Body of pancreas (tissue), 4 donors: ENCODE measurements around the gene LRP2. TPM values are rescaled to one million over a fixed set of nuclear protein-coding genes. Genes with fewer than 3 reads are reported as not detected.
"Not testable (repeated sequence)": the region's sequence is repeated elsewhere in the genome, so short reads cannot be mapped to it uniquely, and the experiment has no call there.

ENCODE experiments used
- ATAC-seq: fragments of 150-250 bp; one replicate; pipeline ENCODE4 v1.9.1; 2016
- DNase-seq, 4 donors: peaks; one replicate each; pipeline ENCODE4 v3.0.0-alpha.2; 2019
- H3K27ac ChIP-seq, 4 donors: fragments of 200-600 bp; sonication (generic); 1 replicate in 3 of 4; 2 replicates in 1 of 4; pipeline versions ENCODE4 v1.5.1 to v1.6.1; 2016 to 2019; ENCODE audit warnings: mild to moderate bottlenecking in 1 of 4, mixed read lengths in 1 of 4, moderate library complexity in 1 of 4
- H3K27me3 ChIP-seq, 2 donors: fragments of 200-600 bp; sonication (generic); one replicate each; pipeline ENCODE4 v1.6.0; 2016; ENCODE audit warnings: mild to moderate bottlenecking in 1 of 2
- H3K36me3 ChIP-seq, 2 donors: fragments of 200-600 bp; sonication (generic); replicated peaks in 1 of 2; 2 replicates each; pipeline ENCODE4 v1.5.1; 2016; ENCODE audit warnings: low read depth in 2 of 2; ENCODE audit not compliant: insufficient read depth in 1 of 2
- H3K4me1 ChIP-seq: fragments of 200-600 bp; sonication (generic); one replicate; pipeline ENCODE4 v1.6.0; 2016
- H3K4me3 ChIP-seq, 2 donors: fragments of 200-600 bp; sonication (generic); 1 replicate in 1 of 2; 2 replicates in 1 of 2; pipeline ENCODE4 v1.5.1; 2016 to 2019
- H3K9me3 ChIP-seq, 3 donors: fragments of 200-600 bp; sonication (generic); 1 replicate in 2 of 3; 2 replicates in 1 of 3; pipeline ENCODE4 v1.5.1; 2016
- CTCF ChIP-seq, 7 experiments: fragments of 450-650 bp in 4 of 7; fragments of 200-600 bp in 3 of 7; sonication (generic) in 3 of 7; IDR thresholded peaks; one replicate each; pipeline ENCODE4 v1.5.1; 2016 to 2019; ENCODE audit warnings: antibody characterized with exemption in 7 of 7
- POLR2A ChIP-seq, 3 donors: fragments of 450-650 bp; IDR thresholded peaks; one replicate each; pipeline ENCODE4 v1.6.1; 2016; ENCODE audit warnings: antibody characterized with exemption in 3 of 3, mild to moderate bottlenecking in 2 of 3
- WGBS, 2 donors: methylation state at CpG; one replicate each; pipeline ENCODE4 v1.1.5; 2017; 5-methylcytosine and 5-hydroxymethylcytosine counted together
- intact Hi-C: fragments of 100-400 bp; cut with DNase I; formaldehyde crosslinking; loops from one replicate; pipeline ENCODE4 v1.15.1; 2023
- total RNA-seq, 2 donors: library from RNA; depleted of rRNA; stranded (reverse); fragments of >200 nt; gene quantifications; one replicate each; pipeline ENCODE4 v1.1.0, GENCODE V29; 2016

Gene LRP2
- total RNA-seq, 2 donors from 2014 or later: under 0.01 TPM; not detected in 1

GRCh38 chr2:169324581-169325260 is 37.6 kb downstream of the LRP2 start:
- 36 to 40% methylated on average over 5 of the region's 5 CpGs for WGBS, 2 donors
- DNase-seq: no peak
- Histone ChIP-seq H3K4me3 (no peak overlapping the region), H3K4me1 (no peaks in the 10 kb centered on the region), H3K36me3 (no peaks in the 10 kb centered on the region), H3K27me3 (no peaks in the 10 kb centered on the region), H3K27ac (no peak overlapping the region), H3K9me3 (no peaks in the 10 kb centered on the region)
- no peak for TF ChIP-seq POLR2A (IDR thresholded peaks at IDR 0.05)
- TF ChIP-seq CTCF (IDR thresholded peaks at IDR 0.05): no peak
- ATAC-seq: no peak
- intact Hi-C loops: no loop called here

GRCh38 chr2:169323841-169324240 is 38.5 kb downstream of the LRP2 start:
- Histone ChIP-seq H3K36me3 (no peaks in the 10 kb centered on the region), H3K4me3 (no peak overlapping the region), H3K4me1 (no peaks in the 10 kb centered on the region), H3K27ac (no peak overlapping the region), H3K9me3 (no peaks in the 10 kb centered on the region), H3K27me3 (no peaks in the 10 kb centered on the region)
- no peak for ATAC-seq
- intact Hi-C loops: no loop called here
- TF ChIP-seq POLR2A (IDR thresholded peaks at IDR 0.05) (no peak), CTCF (IDR thresholded peaks at IDR 0.05) (no peak)
- no peak for DNase-seq
- WGBS, 2 donors: 63 to 75% methylated on average over 2 of the region's 2 CpGs

- Histone ChIP-seq H3K4me3 (no peak overlapping the region), H3K9me3 (no peaks in the 10 kb centered on the region), H3K4me1 (no peaks in the 10 kb centered on the region), H3K27ac (no peak overlapping the region), H3K27me3 (no peaks in the 10 kb centered on the region), H3K36me3 (no peaks in the 10 kb centered on the region)
- DNase-seq (no peak), ATAC-seq (no peak)
- intact Hi-C loops: no loop called here
- WGBS, 2 donors: 88 to 94% methylated on average over 6 of the region's 6 CpGs
- TF ChIP-seq CTCF (IDR thresholded peaks at IDR 0.05): no peak
- TF ChIP-seq POLR2A (IDR thresholded peaks at IDR 0.05): no peak
Observed at GRCh38 chr2:169320561-169320960, 41.8 kb downstream of the LRP2 start.

- DNase-seq: no peak
Observed at GRCh38 chr2:169315357-169315756, 47.0 kb downstream of the LRP2 start.

GRCh38 chr2:169308349-169308748 is 54.0 kb downstream of the LRP2 start:
- WGBS, 2 donors: 72 to 88% methylated on average over 5 of the region's 5 CpGs
- intact Hi-C loops: not testable (repeated sequence)

More at GRCh38 chr2:169315357-169315756, 47.0 kb downstream of the LRP2 start:
- H3K4me3 ChIP-seq: no peak overlapping the region
- intact Hi-C loops: no loop called here
- no peaks in the 10 kb centered on the region for H3K36me3 ChIP-seq
- ATAC-seq: no peak
- no peaks in the 10 kb centered on the region for H3K27me3 ChIP-seq
- H3K27ac ChIP-seq: no peak overlapping the region
- no peaks in the 10 kb centered on the region for H3K4me1 ChIP-seq
- no peaks in the 10 kb centered on the region for H3K9me3 ChIP-seq
- TF ChIP-seq CTCF (IDR thresholded peaks at IDR 0.05) (no peak), POLR2A (IDR thresholded peaks at IDR 0.05) (no peak)
- WGBS, 2 donors: 70 to 78% methylated on average over 3 of the region's 3 CpGs

GRCh38 chr2:169304689-169305088 is 57.6 kb downstream of the LRP2 start:
- WGBS, 2 donors: 76 to 79% methylated on average over 4 of the region's 4 CpGs
- ATAC-seq, H3K27ac ChIP-seq, DNase-seq, H3K4me3 ChIP-seq, H3K9me3 ChIP-seq, intact Hi-C loops, H3K4me1 ChIP-seq, H3K36me3 ChIP-seq, H3K27me3 ChIP-seq: not testable (repeated sequence)

More at GRCh38 chr2:169308349-169308748, 54.0 kb downstream of the LRP2 start:
- H3K4me3 ChIP-seq, ATAC-seq, H3K9me3 ChIP-seq, H3K4me1 ChIP-seq, H3K27me3 ChIP-seq, DNase-seq, H3K27ac ChIP-seq, H3K36me3 ChIP-seq: not testable (repeated sequence)
